ENCODE measurements around the gene TAB2. TPM values are rescaled to one million over a fixed set of nuclear protein-coding genes. Genes with fewer than 3 reads are reported as not detected.

Gene TAB2
- total RNA-seq, 1 experiment from 2014 or later: 14.7 TPM

GRCh38 chr6:149456311-149457021 lies 139.0 kb downstream of the TAB2 start:
- Histone ChIP-seq H3K9me3 (ENCODE audit: low read length) (no peaks in the 10 kb centered on the region), H3K9ac (ENCODE audit: low read length) (no peak overlapping the region), H3K4me3 (ENCODE audit: low read length) (no peak overlapping the region), H3K36me3 (ENCODE audit: low read depth, low read length) (no peaks in the 10 kb centered on the region), H3K4me1 (ENCODE audit: insufficient read depth, low read length) (peaks cover 14% of the 10 kb centered on the region), H3K27me3 (ENCODE audit: low read length) (no peaks in the 10 kb centered on the region), H3K4me2 (ENCODE audit: low read length) (no peak overlapping the region), H4K20me1 (ENCODE audit: low read length) (no peaks in the 10 kb centered on the region), H3K79me2 (ENCODE audit: low read length) (no peaks in the 10 kb centered on the region), H3K27ac (ENCODE audit: low read length) (no peak overlapping the region), H3K9me2 (replicated peaks; ENCODE audit: low read length) (no peaks in the 10 kb centered on the region), H3F3A (ENCODE audit: low read length, unreplicated experiment) (no peaks in the 10 kb centered on the region), H2AFZ (ENCODE audit: low read length) (no peak overlapping the region)
- TF ChIP-seq EZH2phosphoT487 (IDR thresholded peaks at IDR 0.05; ENCODE audit: borderline replicate concordance, low read length): no peak
- TF ChIP-seq CTCF (conservative IDR thresholded peaks at IDR 0.05; ENCODE audit: low read depth, low read length): no peak
- no peak for TF ChIP-seq EZH2 (IDR thresholded peaks at IDR 0.05; ENCODE audit: low read length, unreplicated experiment)
- intact Hi-C loops (cut with micrococcal nuclease): no loop called here
- ChIA-PET CTCF (no interaction called here), POLR2A (ENCODE audit: unreplicated experiment) (no interaction called here)
- ATAC-seq (no peak), DNase-seq (no peak)
- no TSS peak for BruUV-seq (replicated peaks)

GRCh38 chr6:149457316-149457884 lies 139.9 kb downstream of the TAB2 start:
- H4K20me1 ChIP-seq (ENCODE audit: low read length): no peaks in the 10 kb centered on the region
- intact Hi-C loops (cut with micrococcal nuclease): no loop called here
- H3K9me3 ChIP-seq (ENCODE audit: low read length): no peaks in the 10 kb centered on the region
- peaks cover 14% of the 10 kb centered on the region for H3K4me1 ChIP-seq (ENCODE audit: insufficient read depth, low read length)
- no peak for DNase-seq
- no peaks in the 10 kb centered on the region for H3K9me2 ChIP-seq (replicated peaks; ENCODE audit: low read length)
- no peaks in the 10 kb centered on the region for H3F3A ChIP-seq (ENCODE audit: low read length, unreplicated experiment)
- no TSS peak for BruUV-seq (replicated peaks)
- POLR2A ChIA-PET (ENCODE audit: unreplicated experiment): interaction anchor here (0.6 kb wide), 1 partner anchor 260 kb away, joined by 4 read pairs; no protein-coding TSS in a partner anchor
- no peak overlapping the region for H2AFZ ChIP-seq (ENCODE audit: low read length)
- H3K36me3 ChIP-seq (ENCODE audit: low read depth, low read length): no peaks in the 10 kb centered on the region
- H3K4me3 ChIP-seq (ENCODE audit: low read length): no peak overlapping the region
- ATAC-seq: no peak
- no peak overlapping the region for H3K4me2 ChIP-seq (ENCODE audit: low read length)
- no peak for TF ChIP-seq CTCF (conservative IDR thresholded peaks at IDR 0.05; ENCODE audit: low read depth, low read length)
- no peak for TF ChIP-seq EZH2phosphoT487 (IDR thresholded peaks at IDR 0.05; ENCODE audit: borderline replicate concordance, low read length)
- TF ChIP-seq EZH2 (IDR thresholded peaks at IDR 0.05; ENCODE audit: low read length, unreplicated experiment): no peak
- H3K9ac ChIP-seq (ENCODE audit: low read length): no peak overlapping the region
- no peaks in the 10 kb centered on the region for H3K79me2 ChIP-seq (ENCODE audit: low read length)
- CTCF ChIA-PET: no interaction called here
- H3K27ac ChIP-seq (ENCODE audit: low read length): no peak overlapping the region
- no peaks in the 10 kb centered on the region for H3K27me3 ChIP-seq (ENCODE audit: low read length)

GRCh38 chr6:149458196-149458595 lies 140.7 kb downstream of the TAB2 start:
- no peak overlapping the region for H3K9ac ChIP-seq (ENCODE audit: low read length)
- H3K27ac ChIP-seq (ENCODE audit: low read length): no peak overlapping the region
- no peaks in the 10 kb centered on the region for H3K9me2 ChIP-seq (replicated peaks; ENCODE audit: low read length)
- H3K4me2 ChIP-seq (ENCODE audit: low read length): no peak overlapping the region
- peaks cover 14% of the 10 kb centered on the region for H3K4me1 ChIP-seq (ENCODE audit: insufficient read depth, low read length)
- H3K9me3 ChIP-seq (ENCODE audit: low read length): no peaks in the 10 kb centered on the region
- no peaks in the 10 kb centered on the region for H3K79me2 ChIP-seq (ENCODE audit: low read length)
- TF ChIP-seq CTCF (conservative IDR thresholded peaks at IDR 0.05; ENCODE audit: low read depth, low read length) (no peak), EZH2 (IDR thresholded peaks at IDR 0.05; ENCODE audit: low read length, unreplicated experiment) (no peak), EZH2phosphoT487 (IDR thresholded peaks at IDR 0.05; ENCODE audit: borderline replicate concordance, low read length) (no peak)
- intact Hi-C loops (cut with micrococcal nuclease): no loop called here
- H3K27me3 ChIP-seq (ENCODE audit: low read length): no peaks in the 10 kb centered on the region
- DNase-seq (no peak), ATAC-seq (no peak)
- no peaks in the 10 kb centered on the region for H3F3A ChIP-seq (ENCODE audit: low read length, unreplicated experiment)
- ChIA-PET CTCF (no interaction called here), POLR2A (ENCODE audit: unreplicated experiment) (no interaction called here)
- no peaks in the 10 kb centered on the region for H4K20me1 ChIP-seq (ENCODE audit: low read length)
- BruUV-seq (replicated peaks): no TSS peak
- no peak overlapping the region for H2AFZ ChIP-seq (ENCODE audit: low read length)
- no peak overlapping the region for H3K4me3 ChIP-seq (ENCODE audit: low read length)
- no peaks in the 10 kb centered on the region for H3K36me3 ChIP-seq (ENCODE audit: low read depth, low read length)
